Pancreas (tissue), 10 donors: Measurements from ENCODE around the gene EIF2AK2. TPM values are rescaled to one million over a fixed set of nuclear protein-coding genes. Genes with fewer than 3 reads are reported as not detected.

Experiments used
- ATAC-seq, 4 donors: fragments of 200-7000 bp; cut with Tn5 transposase; one replicate each; pipeline versions ENCODE4 v1.8.0 to v1.9.1; 2020; ENCODE audit warnings: mild to moderate bottlenecking in 4 of 4, moderate library complexity in 4 of 4
- DNase-seq, 6 donors: peaks; one replicate each; pipeline ENCODE4 v3.0.0-alpha.2; 2020
- FAIRE-seq: peaks from 2 replicates; lab custom pipeline; 2012; peaks lifted over from hg19 to GRCh38; lab: Jason Lieb, UNC
- H3K27ac ChIP-seq, 4 donors: fragments of 200-600 bp; sonication (generic); 1 replicate in 3 of 4; 2 replicates in 1 of 4; pipeline versions ENCODE4 v1.5.0 to v1.8.0; 2020
- H3K27me3 ChIP-seq, 4 donors: fragments of 200-600 bp; one replicate each; pipeline ENCODE4 v1.8.0; 2021
- H3K36me3 ChIP-seq, 3 donors: fragments of 200-600 bp; sonication (generic) in 1 of 3; one replicate each; pipeline versions ENCODE4 v1.5.0 to v1.8.0; 2020 to 2021
- H3K4me1 ChIP-seq, 3 donors: fragments of 200-600 bp; one replicate each; pipeline ENCODE4 v1.8.0; 2021
- H3K4me3 ChIP-seq, 4 donors: fragments of 200-600 bp; sonication (generic) in 2 of 4; one replicate each; pipeline versions ENCODE4 v1.5.0 to v1.8.0; 2020 to 2021
- H3K9me3 ChIP-seq, 4 donors: fragments of 200-600 bp; one replicate each; pipeline ENCODE4 v1.8.0; 2021
- CTCF ChIP-seq, 4 donors: fragments of 200-600 bp; sonication (generic) in 3 of 4; IDR thresholded peaks; one replicate each; pipeline versions ENCODE4 v1.5.0 to v1.8.0; 2021; ENCODE audit warnings: antibody characterized with exemption in 4 of 4
- WGBS, 2 donors: extraction: QIAGEN DNeasy Blood & Tissue Kit; methylation state at CpG; one replicate each; pipeline ENCODE4 v1.1.7; 2013; 5-methylcytosine and 5-hydroxymethylcytosine counted together
- intact Hi-C, 3 donors: fragments of 100-400 bp; cut with DNase I; formaldehyde crosslinking; loops; one replicate each; pipeline versions ENCODE4 v1.11.1 to v1.14.2; 2022
- polyA plus RNA-seq, 2 donors: library from polyadenylated mRNA; stranded (reverse); fragments of 200-250 nt; gene quantifications; one replicate each; pipeline ENCODE4 v1.2.3, GENCODE V29; 2013
- total RNA-seq, 6 donors: library from RNA; stranded (reverse); fragmentation: NEBNext Ultra II Directional in 4 of 6; extraction: Animal tissue kit (Norgen Biotek cat#: 25700) in 4 of 6; gene quantifications; one replicate each; pipeline versions ENCODE4 v1.2.1 to v1.2.4, GENCODE V29; 2021 to 2023
- donor health status: healthy with polysubstance abuse.
- donor health status: DM: no; HTN: no; CAD: no; lungs with moderate emphysema.
- donor health status: DM: no; HTN: no; CAD: no.
- donor health status: control.
- donor health status: control.
- donor health status: Bipolar disorder and iron deficiency.
- donor health status: DM: yes; HTN: yes; CAD: no.
- donor health status: DM: no; HTN: no; CAD: no.
- donor health status: DM: no; HTN: no; CAD: no.
- donor health status: DM: yes; HTN: yes; CAD: no.

EIF2AK2 gene
- total and polyA plus RNA-seq, 8 donors = 2.6 to 22.6 (median 14.4) TPM

DNA sequence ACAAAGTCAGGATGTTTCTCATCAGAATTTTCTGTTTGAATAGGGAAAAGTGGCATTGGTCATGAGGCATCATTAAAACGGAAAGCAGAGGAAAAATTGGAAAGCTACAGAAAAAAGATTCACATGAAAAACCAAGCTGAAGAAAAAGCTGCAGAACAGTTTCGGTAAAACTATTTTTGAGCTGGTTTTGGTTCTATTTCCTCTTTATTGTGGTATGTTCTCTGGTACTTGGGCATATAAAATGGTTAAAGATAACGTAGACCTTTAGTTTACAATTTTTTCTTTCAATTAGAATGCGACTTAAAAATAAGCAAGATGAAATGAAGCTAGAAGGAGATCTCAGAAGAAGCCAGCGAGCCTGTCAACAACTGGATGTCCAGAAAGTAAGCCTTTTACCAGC, 64.9 kb downstream of the EIF2AK2 start:
- H3K4me1 ChIP-seq = no peaks in the 10 kb centered on the region
- FAIRE-seq (no peak), DNase-seq (no peak), ATAC-seq (no peak)
- WGBS, 2 donors = 82 to 87% methylated on average over 5 of the region's 5 CpGs
- H3K4me3 ChIP-seq = no peak overlapping the region
- peaks cover 0 to 21% (median 0%) of the 10 kb centered on the region in 3 donors for H3K36me3 ChIP-seq
- H3K27ac ChIP-seq = no peak overlapping the region
- no peaks in the 10 kb centered on the region for H3K27me3 ChIP-seq
- intact Hi-C loops = no loop called here
- H3K9me3 ChIP-seq = no peaks in the 10 kb centered on the region
- TF ChIP-seq CTCF (IDR thresholded peaks at IDR 0.05) = no peak

- 84 to 85% methylated on average over 4 of the region's 4 CpGs for WGBS, 2 donors
- no peaks in the 10 kb centered on the region for H3K27me3 ChIP-seq
- peaks cover 0 to 14% (median 0%) of the 10 kb centered on the region in 3 donors for H3K36me3 ChIP-seq
Measured at GRCh38 chr2:37090019-37090477, 66.7 kb downstream of the EIF2AK2 start.

GRCh38 chr2:37085731-37086147, 71.0 kb downstream of the EIF2AK2 start:
- H3K27ac ChIP-seq = no peak overlapping the region
- no peaks in the 10 kb centered on the region for H3K27me3 ChIP-seq
- 69 to 84% methylated on average over 1 of the region's 1 CpG for WGBS, 2 donors
- H3K4me1 ChIP-seq = peaks cover 5 to 16% (median 12%) of the 10 kb centered on the region in 3 donors
- no peak for ATAC-seq
- H3K4me3 ChIP-seq = no peak overlapping the region
- no peak for DNase-seq
- H3K36me3 ChIP-seq = no peaks in the 10 kb centered on the region
- FAIRE-seq = no peak
- intact Hi-C loops = no loop called here
- no peaks in the 10 kb centered on the region for H3K9me3 ChIP-seq
- no peak for TF ChIP-seq CTCF (IDR thresholded peaks at IDR 0.05)

More at GRCh38 chr2:37090019-37090477, 66.7 kb downstream of the EIF2AK2 start:
- H3K4me1 ChIP-seq = peaks cover 0 to 5% (median 5%) of the 10 kb centered on the region in 3 donors
- DNase-seq (no peak), ATAC-seq (no peak), FAIRE-seq (no peak)
- H3K4me3 ChIP-seq = no peak overlapping the region
- no peak overlapping the region for H3K27ac ChIP-seq
- no peak for TF ChIP-seq CTCF (IDR thresholded peaks at IDR 0.05)
- intact Hi-C loops = no loop called here
- H3K9me3 ChIP-seq = no peaks in the 10 kb centered on the region

GRCh38 chr2:37084797-37085196, 72.0 kb downstream of the EIF2AK2 start:
- no peak for FAIRE-seq
- 0 to 1% methylated on average over 10 of the region's 10 CpGs for WGBS, 2 donors
- H3K4me1 ChIP-seq = peaks cover 10 to 16% (median 12%) of the 10 kb centered on the region in 3 donors
- no peaks in the 10 kb centered on the region for H3K27me3 ChIP-seq
- no peak for DNase-seq
- no peak for TF ChIP-seq CTCF (IDR thresholded peaks at IDR 0.05)
- peak overlapping the region; percentile 70 to 93 (median 92) for H3K4me3 ChIP-seq
- no peak for ATAC-seq
- no peaks in the 10 kb centered on the region for H3K36me3 ChIP-seq
- H3K27ac ChIP-seq = peak overlapping the region in 3 of 4 donors; percentile 65 to 90 (median 84)
- H3K9me3 ChIP-seq = no peaks in the 10 kb centered on the region
- intact Hi-C loops = no loop called here
